Measurements from ENCODE around the gene C17orf107. TPM values are rescaled to one million over a fixed set of nuclear protein-coding genes. Genes with fewer than 3 reads are reported as not detected.
"Not testable (repeated sequence)": the region's sequence is repeated elsewhere in the genome, so short reads cannot be mapped to it uniquely, and the experiment has no call there.

The C17orf107 gene
- total RNA-seq, 1 experiment from 2014 or later = 2.7 TPM

GRCh38 chr17:4863321-4863720 lies 36.0 kb upstream of the C17orf107 start:
- Histone ChIP-seq H3K27ac (ENCODE audit: low read depth, low read length, poor library complexity, severe bottlenecking) (no peak overlapping the region), H3K4me1 (ENCODE audit: insufficient read depth, low read length, poor library complexity, severe bottlenecking) (peaks cover 5% of the 10 kb centered on the region)
- BruUV-seq (replicated peaks) = no TSS peak

GRCh38 chr17:4867535-4867934 lies 31.8 kb upstream of the C17orf107 start:
- H3K9me3 ChIP-seq (ENCODE audit: low read depth, low read length, poor library complexity, severe bottlenecking); CTCF ChIA-PET; H3K4me1 ChIP-seq (ENCODE audit: insufficient read depth, low read length, poor library complexity, severe bottlenecking); H3K36me3 ChIP-seq (ENCODE audit: insufficient read depth, low read length, poor library complexity, severe bottlenecking); H3K4me3 ChIP-seq (ENCODE audit: low read depth, low read length, poor library complexity, severe bottlenecking); H3K27me3 ChIP-seq (replicated peaks; ENCODE audit: insufficient read depth, low read depth, low read length, poor library complexity); intact Hi-C loops (cut with micrococcal nuclease; ENCODE audit: unreplicated experiment); POLR2A ChIA-PET (ENCODE audit: low non-redundant PET); DNase-seq (ENCODE audit: low spot score); H3K27ac ChIP-seq (ENCODE audit: low read depth, low read length, poor library complexity, severe bottlenecking); BruUV-seq (replicated peaks): not testable (repeated sequence)

More at GRCh38 chr17:4863321-4863720, 36.0 kb upstream of the C17orf107 start:
- DNase-seq (ENCODE audit: low spot score) = no peak
- ChIA-PET POLR2A (ENCODE audit: low non-redundant PET) (no interaction called here), CTCF (interaction anchor here (0.6 kb wide), 1 partner anchor 26 kb away, joined by 3 read pairs; no protein-coding TSS in a partner anchor)
- Histone ChIP-seq H3K4me3 (ENCODE audit: low read depth, low read length, poor library complexity, severe bottlenecking) (no peak overlapping the region), H3K27me3 (replicated peaks; ENCODE audit: insufficient read depth, low read depth, low read length, poor library complexity) (no peaks in the 10 kb centered on the region), H3K9me3 (ENCODE audit: low read depth, low read length, poor library complexity, severe bottlenecking) (no peaks in the 10 kb centered on the region), H3K36me3 (ENCODE audit: insufficient read depth, low read length, poor library complexity, severe bottlenecking) (no peaks in the 10 kb centered on the region)
- intact Hi-C loops (cut with micrococcal nuclease; ENCODE audit: unreplicated experiment) = no loop called here
- TF ChIP-seq CTCF (conservative IDR thresholded peaks at IDR 0.05; ENCODE audit: low read depth, low read length) = no peak
- TF ChIP-seq EZH2 (IDR thresholded peaks at IDR 0.05; ENCODE audit: borderline replicate concordance, low read depth, low read length, poor library complexity, severe bottlenecking) = no peak

DNA sequence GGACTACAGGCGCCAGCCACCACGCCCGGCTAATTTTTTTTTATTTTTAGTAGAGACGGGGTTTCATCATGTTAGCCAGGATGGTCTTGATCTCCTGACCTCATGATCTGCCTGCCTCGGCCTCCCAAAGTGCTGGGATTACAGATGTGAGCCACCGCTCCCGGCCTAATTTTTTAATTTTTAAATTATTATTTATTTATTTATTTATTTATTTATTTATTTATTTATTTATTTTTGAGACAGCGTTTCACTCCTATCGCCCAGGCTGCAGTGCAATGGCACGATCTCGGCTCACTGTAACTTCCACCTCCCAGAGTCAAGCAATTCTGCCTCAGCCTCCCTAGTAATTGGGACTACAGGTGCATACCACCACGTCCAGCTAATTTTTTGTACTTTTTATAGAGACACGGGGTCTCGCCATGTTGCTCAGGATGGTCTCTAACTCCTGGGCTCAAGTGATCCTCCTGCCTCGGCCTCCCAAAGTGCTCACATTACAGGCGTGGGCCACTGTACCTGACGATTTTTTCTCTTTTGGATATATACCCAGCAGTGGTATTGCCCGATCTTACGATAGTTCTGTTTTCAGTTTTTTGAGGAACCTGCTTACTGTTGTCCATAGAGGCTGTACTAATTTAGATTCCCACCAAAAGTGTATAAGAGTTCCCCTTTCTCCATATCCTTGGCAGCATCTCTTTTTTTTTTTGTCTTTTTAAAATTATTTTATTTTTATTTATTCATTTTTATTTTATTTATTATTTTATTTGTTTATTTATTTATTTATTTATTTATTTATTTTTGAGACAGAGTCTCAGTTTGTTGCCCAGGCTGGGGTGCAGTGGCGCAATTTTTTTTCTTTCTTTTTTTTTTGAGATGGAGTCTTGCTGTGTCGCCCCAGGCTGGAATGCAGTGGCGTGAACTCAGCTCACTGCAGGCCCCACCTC lies 30.0 kb upstream of the C17orf107 start:
- H3K9me3 ChIP-seq (ENCODE audit: low read depth, low read length, poor library complexity, severe bottlenecking); H3K27ac ChIP-seq (ENCODE audit: low read depth, low read length, poor library complexity, severe bottlenecking); H3K36me3 ChIP-seq (ENCODE audit: insufficient read depth, low read length, poor library complexity, severe bottlenecking); intact Hi-C loops (cut with micrococcal nuclease; ENCODE audit: unreplicated experiment); H3K4me1 ChIP-seq (ENCODE audit: insufficient read depth, low read length, poor library complexity, severe bottlenecking); H3K4me3 ChIP-seq (ENCODE audit: low read depth, low read length, poor library complexity, severe bottlenecking); BruUV-seq (replicated peaks); POLR2A ChIA-PET (ENCODE audit: low non-redundant PET); CTCF ChIA-PET; H3K27me3 ChIP-seq (replicated peaks; ENCODE audit: insufficient read depth, low read depth, low read length, poor library complexity); DNase-seq (ENCODE audit: low spot score): not testable (repeated sequence)

DNA sequence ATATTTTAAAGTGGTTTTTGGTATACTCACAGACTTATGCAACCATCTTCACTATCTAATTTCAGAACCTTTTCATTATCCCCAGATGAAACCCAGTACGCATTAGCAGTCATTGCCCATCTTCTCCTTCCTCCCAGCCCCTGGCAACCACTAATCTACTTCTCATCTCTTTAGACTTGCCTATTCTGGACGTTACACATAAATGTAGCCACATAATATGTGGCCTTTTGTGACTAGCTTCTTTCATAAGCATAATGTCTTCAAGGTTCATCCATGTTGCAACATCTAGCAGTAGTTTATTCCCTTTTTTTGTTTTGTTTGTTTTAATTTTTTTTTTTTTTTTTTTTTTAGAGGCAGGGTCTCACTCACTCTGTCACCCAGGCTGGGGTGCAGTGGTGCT lies 28.5 kb upstream of the C17orf107 start:
- no peak for DNase-seq (ENCODE audit: low spot score)
- CTCF ChIA-PET = no interaction called here
- POLR2A ChIA-PET (ENCODE audit: low non-redundant PET) = no interaction called here
- intact Hi-C loops (cut with micrococcal nuclease; ENCODE audit: unreplicated experiment) = no loop called here
- H3K4me1 ChIP-seq (ENCODE audit: insufficient read depth, low read length, poor library complexity, severe bottlenecking) = no peaks in the 10 kb centered on the region
- no peak overlapping the region for H3K27ac ChIP-seq (ENCODE audit: low read depth, low read length, poor library complexity, severe bottlenecking)
- BruUV-seq (replicated peaks) = no TSS peak
- no peaks in the 10 kb centered on the region for H3K36me3 ChIP-seq (ENCODE audit: insufficient read depth, low read length, poor library complexity, severe bottlenecking)
- H3K4me3 ChIP-seq (ENCODE audit: low read depth, low read length, poor library complexity, severe bottlenecking) = no peak overlapping the region
- no peaks in the 10 kb centered on the region for H3K9me3 ChIP-seq (ENCODE audit: low read depth, low read length, poor library complexity, severe bottlenecking)
- TF ChIP-seq CTCF (conservative IDR thresholded peaks at IDR 0.05; ENCODE audit: low read depth, low read length) = no peak
- TF ChIP-seq EZH2 (IDR thresholded peaks at IDR 0.05; ENCODE audit: borderline replicate concordance, low read depth, low read length, poor library complexity, severe bottlenecking) = no peak
- no peaks in the 10 kb centered on the region for H3K27me3 ChIP-seq (replicated peaks; ENCODE audit: insufficient read depth, low read depth, low read length, poor library complexity)
